Naive B cell (primary cell): ENCODE results near the gene TUBE1. TPM values are rescaled to one million over a fixed set of nuclear protein-coding genes. Genes with fewer than 3 reads are reported as not detected.

ENCODE experiments used
- ATAC-seq, 2 donors: fragments of 150-1000 bp; cut with Tn5 transposase; 2 replicates each; pipeline ENCODE4 v1.10.0; 2021; ENCODE audit warnings: low read depth in 2 of 2, mild to moderate bottlenecking in 2 of 2, moderate library complexity in 2 of 2
- DNase-seq: peaks from one replicate; pipeline ENCODE4 v3.0.0; 2022
- H3K27ac Mint-ChIP-seq, 6 donors: one replicate each; pipeline ENCODE4 v1.8.0; 2020 to 2022; ENCODE audit warnings: mild to moderate bottlenecking in 6 of 6, mixed read lengths in 6 of 6, moderate library complexity in 5 of 6, inconsistent platforms in 2 of 6
- H3K27me3 Mint-ChIP-seq, 3 donors: one replicate each; pipeline ENCODE4 v1.8.0; 2021 to 2022; ENCODE audit warnings: mixed read lengths in 3 of 3, mild to moderate bottlenecking in 1 of 3
- H3K36me3 Mint-ChIP-seq, 2 donors: one replicate each; pipeline ENCODE4 v1.8.0; 2020 to 2022; ENCODE audit warnings: mixed read lengths in 2 of 2, inconsistent platforms in 1 of 2, mild to moderate bottlenecking in 1 of 2
- H3K4me1 Mint-ChIP-seq, 3 donors: one replicate each; pipeline ENCODE4 v1.8.0; 2020 to 2022; ENCODE audit warnings: mixed read lengths in 3 of 3, inconsistent platforms in 1 of 3, mild to moderate bottlenecking in 1 of 3, moderate library complexity in 1 of 3
- H3K4me3 Mint-ChIP-seq, 8 donors: one replicate each; pipeline ENCODE4 v1.8.0; 2020 to 2022; ENCODE audit warnings: mild to moderate bottlenecking in 8 of 8, mixed read lengths in 8 of 8, moderate library complexity in 8 of 8, inconsistent platforms in 2 of 8
- H3K9me3 Mint-ChIP-seq, 7 donors: one replicate each; pipeline ENCODE4 v1.8.0; 2020 to 2022; ENCODE audit warnings: mixed read lengths in 7 of 7, mild to moderate bottlenecking in 5 of 7, inconsistent platforms in 2 of 7, moderate library complexity in 1 of 7
- polyA plus RNA-seq, 6 donors: library from polyadenylated mRNA; unstranded; fragments of 300-500 nt; fragmentation: Illumina TruSeq; gene quantifications; one replicate each; pipeline ENCODE4 v1.2.3, GENCODE V29; 2021; ENCODE audit warnings: low read depth in 6 of 6

Gene TUBE1
- polyA plus RNA-seq, 6 donors from 2014 or later: 8.1 to 14.5 (median 11.5) TPM

DNA sequence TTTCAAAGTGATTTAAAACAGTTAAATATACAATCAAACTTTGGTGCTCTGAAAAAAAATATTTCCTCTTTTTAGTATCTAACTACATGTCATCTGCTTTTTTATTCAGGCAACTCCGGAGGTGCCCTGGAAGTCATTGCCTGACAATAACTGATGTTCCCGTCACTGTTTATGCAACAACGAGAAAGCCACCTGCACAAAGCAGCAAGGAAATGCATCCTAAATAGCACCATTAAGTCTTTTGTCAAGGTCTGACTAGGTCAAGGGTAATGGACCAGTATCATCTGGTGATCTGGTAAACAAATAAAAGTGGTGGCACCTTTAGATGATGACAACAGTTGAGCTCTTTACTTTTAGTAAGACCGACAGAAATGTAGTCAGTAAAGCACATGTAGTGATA, 13.3 kb upstream of the TUBE1 start:
- no peak for DNase-seq
- Mint-ChIP-seq H3K36me3 (peaks cover 0 to 5% of the 10 kb centered on the region in 2 donors), H3K4me1 (no peaks in the 10 kb centered on the region), H3K9me3 (peaks cover 0 to 9% (median 5%) of the 10 kb centered on the region in 7 donors), H3K27ac (no peak overlapping the region), H3K27me3 (no peaks in the 10 kb centered on the region), H3K4me3 (no peak overlapping the region)
- ATAC-seq: no peak

DNA sequence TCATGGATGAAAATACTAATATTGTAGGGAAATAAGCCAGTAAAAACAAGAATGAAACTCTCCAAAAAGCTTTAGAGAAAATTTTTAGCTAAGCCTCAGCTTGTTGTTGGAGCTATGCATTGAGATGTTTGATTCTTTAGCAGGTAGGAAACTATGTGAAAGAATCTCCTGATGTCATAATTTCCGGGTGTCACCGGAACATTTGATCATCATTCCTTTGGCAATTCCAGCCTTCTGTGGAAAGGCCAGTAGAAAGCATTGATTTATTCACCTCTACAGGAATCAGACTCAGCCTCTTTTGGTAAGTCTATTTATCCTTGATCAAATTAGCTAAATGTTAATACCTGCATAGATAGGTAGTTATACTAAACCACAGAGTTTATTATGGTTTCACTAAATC, 9.6 kb upstream of the TUBE1 start:
- ATAC-seq (no peak), DNase-seq (no peak)
- Mint-ChIP-seq H3K9me3 (peaks cover 0 to 4% (median 0%) of the 10 kb centered on the region in 7 donors), H3K27me3 (peaks cover 0 to 2% (median 0%) of the 10 kb centered on the region in 3 donors), H3K4me3 (no peak overlapping the region), H3K27ac (no peak overlapping the region), H3K36me3 (peaks cover 0 to 5% of the 10 kb centered on the region in 2 donors), H3K4me1 (no peaks in the 10 kb centered on the region)

DNA sequence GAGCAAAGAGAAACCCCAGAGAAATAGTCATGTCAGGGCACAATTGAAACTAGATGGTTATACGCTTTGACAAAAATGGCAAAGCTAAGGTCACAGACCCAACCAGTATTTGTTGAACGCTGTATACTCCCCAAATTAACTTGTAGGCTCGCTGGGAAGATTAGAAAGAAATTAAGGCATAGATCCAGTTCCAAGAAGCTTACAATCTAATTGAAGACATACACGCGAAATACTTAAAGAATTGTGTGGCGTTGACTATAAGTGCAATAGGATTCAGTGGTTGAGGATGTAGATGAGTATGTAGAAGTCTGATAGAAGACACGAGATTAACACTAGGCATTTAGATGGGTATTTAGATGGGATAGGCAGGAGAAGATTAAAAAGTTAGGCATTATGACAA, 634 bp upstream of the TUBE1 start:
- H3K4me1 Mint-ChIP-seq: peaks cover 0 to 2% (median 0%) of the 10 kb centered on the region in 3 donors
- no peak overlapping the region for H3K27ac Mint-ChIP-seq
- H3K4me3 Mint-ChIP-seq: no peak overlapping the region
- no peaks in the 10 kb centered on the region for H3K36me3 Mint-ChIP-seq
- no peaks in the 10 kb centered on the region for H3K9me3 Mint-ChIP-seq
- DNase-seq (no peak), ATAC-seq (no peak)
- H3K27me3 Mint-ChIP-seq: peaks cover 4 to 10% (median 10%) of the 10 kb centered on the region in 3 donors

DNA sequence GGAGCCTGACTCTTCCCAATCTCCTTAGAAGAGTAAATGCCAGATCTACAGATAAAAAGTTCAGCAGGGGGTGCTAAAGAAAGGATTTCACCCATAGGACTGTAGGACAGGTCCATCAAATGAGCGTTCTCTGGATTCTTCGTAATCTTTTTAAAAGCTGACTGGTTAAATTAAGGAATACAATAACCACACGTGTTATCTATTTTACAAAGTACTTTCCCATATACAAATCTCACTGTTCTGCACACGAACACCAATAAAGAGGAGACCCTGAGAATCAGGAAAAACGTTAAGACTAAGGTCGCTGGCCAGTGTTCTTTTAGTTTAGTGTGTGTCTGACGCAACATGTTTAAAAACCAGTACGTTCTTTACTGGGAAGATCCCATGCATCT, 542 bp downstream of the TUBE1 start:
- Mint-ChIP-seq H3K4me3 (no peak overlapping the region), H3K27me3 (peaks cover 4 to 10% (median 6%) of the 10 kb centered on the region in 3 donors), H3K27ac (no peak overlapping the region), H3K9me3 (no peaks in the 10 kb centered on the region), H3K36me3 (no peaks in the 10 kb centered on the region), H3K4me1 (peaks cover 0 to 2% (median 0%) of the 10 kb centered on the region in 3 donors)
- ATAC-seq (peak; percentile 14 to 20), DNase-seq (no peak)

DNA sequence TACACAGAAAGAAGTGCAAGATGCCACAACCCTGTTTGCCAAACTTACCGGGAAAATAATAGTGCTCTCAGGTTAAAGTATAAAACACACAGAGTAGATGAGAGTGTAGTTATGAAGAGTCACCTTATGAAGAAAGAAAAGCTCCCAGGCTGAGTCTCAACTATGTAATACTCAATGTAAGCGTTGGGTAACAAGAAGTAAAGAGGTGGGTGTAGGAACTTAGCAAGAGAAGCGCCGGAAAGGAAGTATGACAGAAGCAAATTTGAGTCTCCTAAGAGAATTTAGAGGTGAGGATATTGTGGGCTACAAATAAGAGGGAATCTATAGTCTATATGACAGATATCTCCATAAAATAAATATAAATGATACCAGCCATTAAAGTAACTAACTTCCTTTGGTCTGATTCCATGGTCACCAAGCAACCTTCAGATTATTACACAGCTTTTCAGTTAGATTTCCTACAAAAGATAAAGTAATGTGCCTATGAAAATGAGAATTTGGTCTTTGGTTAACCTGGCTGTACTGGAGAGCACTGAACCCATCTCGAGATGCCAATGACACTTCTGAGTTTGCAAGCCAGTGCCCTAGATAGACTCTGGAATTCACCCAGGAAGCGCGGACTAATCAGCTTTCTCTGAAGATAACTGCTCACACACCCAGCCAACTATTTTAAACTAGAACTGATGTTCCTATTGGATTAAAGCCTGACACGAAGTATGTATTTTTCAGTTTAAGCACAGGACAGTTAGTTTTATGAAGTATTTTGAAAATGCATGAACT, 1.8 kb downstream of the TUBE1 start:
- no peak for ATAC-seq
- peak overlapping the region in 2 of 6 donors; percentile 67 to 79 for H3K27ac Mint-ChIP-seq
- H3K4me3 Mint-ChIP-seq: peak overlapping the region in 5 of 8 donors; percentile 2 to 82 (median 50)
- H3K4me1 Mint-ChIP-seq: peaks cover 0 to 2% (median 0%) of the 10 kb centered on the region in 3 donors
- no peaks in the 10 kb centered on the region for H3K9me3 Mint-ChIP-seq
- no peaks in the 10 kb centered on the region for H3K36me3 Mint-ChIP-seq
- peaks cover 0 to 5% (median 0%) of the 10 kb centered on the region in 3 donors for H3K27me3 Mint-ChIP-seq
- DNase-seq: no peak

DNA sequence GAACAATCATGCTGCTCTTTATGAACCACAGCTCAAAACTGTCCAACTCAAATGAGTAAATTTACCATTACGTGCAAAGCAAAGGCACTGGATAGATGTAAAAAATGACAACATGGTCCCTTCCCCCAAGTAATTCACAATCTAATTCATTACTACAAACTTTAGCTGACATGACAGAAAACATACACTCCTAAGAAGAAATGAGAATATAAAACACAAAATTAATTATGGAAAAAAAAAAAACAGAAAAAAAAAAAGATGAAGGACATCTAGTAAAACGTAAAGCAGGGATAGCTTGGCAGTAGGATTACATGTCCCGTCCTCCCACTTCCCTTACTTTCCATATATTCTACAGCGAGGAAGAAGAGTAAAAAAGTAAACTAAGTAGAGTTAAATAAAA, 5.7 kb downstream of the TUBE1 start:
- H3K27ac Mint-ChIP-seq: no peak overlapping the region
- no peaks in the 10 kb centered on the region for H3K27me3 Mint-ChIP-seq

DNA sequence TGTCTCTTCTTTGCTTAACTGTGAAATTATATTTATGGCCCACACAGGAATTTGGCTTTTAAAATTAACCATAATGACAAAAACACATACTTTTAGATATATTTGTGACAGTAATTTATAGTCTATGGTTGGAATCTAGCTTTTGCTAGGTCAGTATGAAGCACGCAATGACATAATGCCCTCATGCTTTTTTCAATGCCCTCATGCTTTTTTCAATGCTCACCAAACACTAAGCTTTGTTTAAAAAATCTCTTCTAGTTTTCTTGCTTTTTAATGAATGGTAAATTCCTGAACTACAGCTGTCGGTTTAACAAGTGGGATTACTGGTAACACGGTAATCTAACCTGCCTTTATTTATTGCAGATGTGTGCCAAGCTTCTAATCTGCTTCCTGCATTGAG, 20.7 kb downstream of the TUBE1 start:
- Mint-ChIP-seq H3K4me3 (no peak overlapping the region), H3K4me1 (no peaks in the 10 kb centered on the region), H3K27me3 (no peaks in the 10 kb centered on the region), H3K27ac (no peak overlapping the region), H3K36me3 (peaks cover 0 to 7% of the 10 kb centered on the region in 2 donors), H3K9me3 (no peaks in the 10 kb centered on the region)
- DNase-seq (no peak), ATAC-seq (no peak)

More for the DNA sequence above, 5.7 kb downstream of the TUBE1 start:
- Mint-ChIP-seq H3K4me1 (no peaks in the 10 kb centered on the region), H3K4me3 (no peak overlapping the region), H3K36me3 (no peaks in the 10 kb centered on the region), H3K9me3 (no peaks in the 10 kb centered on the region)
- no peak for ATAC-seq
- no peak for DNase-seq

DNA sequence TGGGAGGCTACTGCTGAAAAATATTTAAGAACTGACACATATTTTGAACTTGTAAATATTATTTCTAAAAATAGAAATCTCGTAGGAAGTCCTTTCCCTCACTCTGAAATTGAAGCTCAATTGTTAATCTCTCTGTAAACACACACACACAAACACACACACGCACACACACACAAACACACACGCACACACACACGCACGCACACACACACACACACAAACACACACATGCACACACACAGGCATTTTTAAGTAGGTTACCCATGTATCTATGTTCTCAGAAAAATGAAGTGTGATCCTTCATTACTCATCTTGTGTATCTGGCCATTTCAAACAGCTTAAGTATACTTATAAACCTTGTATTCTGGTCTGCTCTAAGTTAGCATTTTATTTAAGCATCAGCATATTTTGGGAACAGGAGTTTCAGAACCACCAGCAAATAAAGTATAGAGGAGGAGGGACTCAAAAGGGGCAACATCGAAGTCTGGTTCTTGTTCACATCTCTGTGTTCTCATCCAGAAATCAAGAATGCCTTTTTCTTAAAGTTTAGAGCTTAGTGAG, 21.8 kb downstream of the TUBE1 start:
- DNase-seq (no peak), ATAC-seq (no peak)
- Mint-ChIP-seq H3K36me3 (peaks cover 0 to 7% of the 10 kb centered on the region in 2 donors), H3K27me3 (no peaks in the 10 kb centered on the region), H3K9me3 (no peaks in the 10 kb centered on the region), H3K4me3 (no peak overlapping the region), H3K4me1 (no peaks in the 10 kb centered on the region), H3K27ac (no peak overlapping the region)

DNA sequence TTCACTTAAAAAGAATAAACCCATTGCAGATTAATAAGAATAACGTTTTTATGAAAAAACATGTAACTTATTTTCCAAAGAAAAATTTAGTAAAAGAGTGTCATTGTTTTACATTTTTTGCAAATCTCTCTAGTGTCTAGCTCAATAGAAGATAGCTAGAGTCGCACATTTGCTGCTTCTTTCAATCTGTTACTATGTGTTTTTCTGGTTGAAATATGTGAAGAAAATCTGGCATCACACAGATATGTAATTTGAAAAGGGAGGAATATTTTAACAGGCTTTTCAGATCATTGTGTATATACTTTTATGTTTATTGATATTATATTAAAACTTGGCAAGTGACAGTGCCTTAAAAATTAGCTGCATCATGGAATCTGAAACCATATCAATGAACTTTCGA, 24.3 kb downstream of the TUBE1 start:
- ATAC-seq: no peak
- H3K36me3 Mint-ChIP-seq: no peaks in the 10 kb centered on the region
- no peaks in the 10 kb centered on the region for H3K9me3 Mint-ChIP-seq
- no peak for DNase-seq
- no peak overlapping the region for H3K4me3 Mint-ChIP-seq
- H3K4me1 Mint-ChIP-seq: no peaks in the 10 kb centered on the region
- no peak overlapping the region for H3K27ac Mint-ChIP-seq
- H3K27me3 Mint-ChIP-seq: no peaks in the 10 kb centered on the region

DNA sequence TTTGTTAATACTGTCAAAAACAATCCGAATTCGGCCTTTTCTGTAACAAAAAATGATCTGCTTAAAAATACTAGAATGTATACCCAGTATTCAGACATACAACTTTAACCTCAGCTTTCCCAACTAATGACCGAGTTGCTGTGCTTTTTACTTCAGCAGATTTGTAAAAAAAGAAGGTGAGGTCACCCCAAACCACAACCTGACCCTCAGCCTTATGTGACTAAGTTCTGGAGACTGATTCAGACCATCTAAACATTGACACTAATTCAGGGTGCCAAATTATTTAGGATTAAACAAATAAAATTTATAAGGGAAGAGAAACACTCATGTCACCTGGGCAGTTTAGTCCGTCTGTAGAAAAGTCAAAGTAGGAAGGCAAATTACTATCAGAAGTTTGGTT, 25.7 kb downstream of the TUBE1 start:
- Mint-ChIP-seq H3K4me3 (no peak overlapping the region), H3K27ac (no peak overlapping the region), H3K9me3 (no peaks in the 10 kb centered on the region), H3K36me3 (no peaks in the 10 kb centered on the region), H3K4me1 (no peaks in the 10 kb centered on the region), H3K27me3 (no peaks in the 10 kb centered on the region)
- no peak for ATAC-seq
- DNase-seq: no peak

DNA sequence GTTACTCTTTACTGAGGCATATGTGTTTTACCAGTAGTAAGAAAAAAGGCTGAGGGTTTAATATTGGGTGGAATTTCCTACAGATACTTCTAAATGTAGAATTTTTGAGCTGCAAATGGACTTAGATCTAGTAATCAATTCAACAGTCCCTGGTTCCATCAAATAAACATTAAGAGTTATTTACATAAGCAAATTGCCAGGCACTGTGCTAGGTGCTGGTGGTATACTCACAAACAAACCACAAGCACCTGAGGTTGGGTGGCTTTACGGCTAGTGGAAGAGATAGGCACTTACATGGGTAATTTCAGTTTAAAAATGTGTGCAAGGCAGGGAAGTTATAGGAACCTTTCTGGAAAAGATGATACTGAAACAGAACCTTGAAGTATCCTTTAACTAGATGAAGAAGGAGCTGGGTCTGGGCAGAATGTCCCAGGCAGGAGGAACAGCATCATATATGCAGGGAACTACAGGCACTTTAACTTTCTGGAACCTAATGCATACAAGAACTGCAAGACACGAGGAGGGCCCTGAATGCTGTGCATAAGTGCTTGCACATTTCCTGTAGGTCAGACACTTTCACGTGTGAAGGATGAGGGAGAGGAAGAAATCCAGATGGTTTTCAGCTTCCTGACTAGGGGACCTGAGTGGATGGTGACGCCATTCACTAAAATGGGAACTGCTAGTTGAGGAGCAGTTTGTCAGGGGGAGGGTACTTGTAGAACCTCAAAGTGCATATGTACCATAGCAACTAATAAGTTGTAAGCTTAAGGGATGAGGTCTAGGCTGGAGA, 28.8 kb downstream of the TUBE1 start:
- Mint-ChIP-seq H3K27ac (no peak overlapping the region), H3K4me1 (no peaks in the 10 kb centered on the region), H3K9me3 (no peaks in the 10 kb centered on the region), H3K4me3 (no peak overlapping the region), H3K36me3 (no peaks in the 10 kb centered on the region), H3K27me3 (no peaks in the 10 kb centered on the region)
- ATAC-seq (no peak), DNase-seq (no peak)

DNA sequence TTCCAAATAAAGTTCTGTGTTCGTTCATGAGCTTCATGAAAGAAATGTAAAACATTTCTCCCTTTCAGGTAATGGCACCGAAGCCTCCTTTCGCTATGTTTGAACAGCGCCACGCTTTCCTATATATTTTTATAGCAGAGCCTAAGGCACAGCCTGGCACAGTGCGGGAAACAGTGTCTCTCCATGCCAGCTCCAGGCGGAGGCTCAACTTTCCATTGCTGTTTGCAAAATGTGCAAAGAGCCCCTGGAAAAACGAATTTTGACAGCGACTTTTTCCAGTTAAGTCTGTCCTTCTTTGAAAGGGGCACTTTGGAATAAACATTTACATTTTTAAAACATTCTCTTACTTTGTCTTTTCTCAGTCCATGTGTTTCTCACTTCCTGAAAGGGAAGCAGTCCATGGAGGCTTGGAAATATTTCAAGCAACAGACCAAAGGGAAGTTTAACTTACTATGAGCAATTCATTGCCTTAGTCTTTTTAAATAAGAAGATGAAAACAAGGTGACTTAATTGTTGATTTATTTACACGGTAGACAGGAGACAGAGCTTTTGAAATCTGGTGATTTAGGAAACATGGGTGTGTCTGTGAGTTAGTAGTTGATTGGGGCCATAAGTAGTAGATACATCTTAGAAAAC, 32.6 kb downstream of the TUBE1 start:
- Mint-ChIP-seq H3K27me3 (no peaks in the 10 kb centered on the region), H3K4me1 (no peaks in the 10 kb centered on the region), H3K4me3 (no peak overlapping the region), H3K27ac (no peak overlapping the region), H3K36me3 (no peaks in the 10 kb centered on the region), H3K9me3 (peaks cover 0 to 2% (median 0%) of the 10 kb centered on the region in 7 donors)
- DNase-seq: no peak
- ATAC-seq: no peak

DNA sequence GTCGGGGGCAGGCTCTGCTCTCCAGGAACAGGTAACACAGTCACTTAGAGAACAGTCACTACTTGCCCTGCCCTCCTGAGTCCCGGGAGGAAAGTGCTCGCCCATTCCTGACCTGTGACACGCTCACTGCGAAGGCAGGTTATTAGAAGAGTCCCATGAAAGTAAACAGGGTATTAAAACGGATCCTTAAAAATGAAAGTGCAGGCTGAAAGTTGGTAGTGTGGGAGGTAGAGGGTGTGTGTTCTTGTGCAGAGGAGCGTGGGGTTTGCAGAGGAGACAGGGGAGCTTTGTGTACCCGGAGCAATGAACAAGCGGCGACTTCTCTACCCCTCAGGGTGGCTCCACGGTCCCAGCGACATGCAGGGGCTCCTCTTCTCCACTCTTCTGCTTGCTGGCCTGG, 33.3 kb downstream of the TUBE1 start, which contains the start of gene CCN6:
Gene CCN6 (plus strand): TSS at position 104 of the 400 bp plus-strand sequence. CDS start 254 bp downstream, at position 358.
- ATAC-seq: no peak
- no peaks in the 10 kb centered on the region for H3K36me3 Mint-ChIP-seq
- H3K27me3 Mint-ChIP-seq: no peaks in the 10 kb centered on the region
- H3K27ac Mint-ChIP-seq: peak within 1 kb of the TSS in 2 of 6 donors; percentile 19 to 40
- no peaks in the 10 kb centered on the region for H3K4me1 Mint-ChIP-seq
- H3K4me3 Mint-ChIP-seq: no peak within 1 kb of the TSS
- DNase-seq: no peak
- peaks cover 0 to 2% (median 0%) of the 10 kb centered on the region in 7 donors for H3K9me3 Mint-ChIP-seq
